Esophagus muscularis mucosa (tissue), 4 donors: ENCODE measurements around the gene ZNF280A. TPM values are rescaled to one million over a fixed set of nuclear protein-coding genes. Genes with fewer than 3 reads are reported as not detected.

Source experiments
- DNase-seq: peaks from one replicate; pipeline ENCODE4 v3.0.0-alpha.2; 2017; ENCODE audit errors: extremely low spot score
- H3K27ac ChIP-seq, 4 donors: fragments of 200-600 bp; sonication (generic); replicated peaks in 1 of 4; 1 replicate in 3 of 4; 2 replicates in 1 of 4; pipeline ENCODE4 v1.5.1; 2016 to 2019; ENCODE audit warnings: mild to moderate bottlenecking in 1 of 4
- H3K27me3 ChIP-seq, 4 donors: fragments of 200-600 bp; sonication (generic); one replicate each; pipeline versions ENCODE4 v1.5.1 to v1.6.0; 2016 to 2019
- H3K36me3 ChIP-seq, 4 donors: fragments of 200-600 bp; sonication (generic); one replicate each; pipeline ENCODE4 v1.5.1; 2016 to 2019
- H3K4me1 ChIP-seq, 4 donors: fragments of 200-600 bp; sonication (generic); one replicate each; pipeline ENCODE4 v1.5.1; 2016 to 2019
- H3K4me3 ChIP-seq, 4 donors: fragments of 200-600 bp; sonication (generic); 1 replicate in 2 of 4; 2 replicates in 2 of 4; pipeline ENCODE4 v1.5.1; 2016 to 2019; ENCODE audit warnings: mild to moderate bottlenecking in 4 of 4, moderate library complexity in 1 of 4
- H3K9me3 ChIP-seq, 4 donors: fragments of 200-600 bp; sonication (generic); 1 replicate in 3 of 4; 2 replicates in 1 of 4; pipeline ENCODE4 v1.5.1; 2016 to 2019
- EP300 ChIP-seq: sonication (generic); formaldehyde crosslinking; IDR thresholded peaks from one replicate; pipeline ENCODE4 v1.6.1; 2017; ENCODE audit warnings: antibody characterized with exemption
- POLR2A ChIP-seq: fragments of 450-650 bp; IDR thresholded peaks from one replicate; pipeline ENCODE4 v1.6.1; 2017; ENCODE audit warnings: antibody characterized with exemption, moderate library complexity, mild to moderate bottlenecking, low read depth
- POLR2AphosphoS5 ChIP-seq, 2 donors: sonication (generic); formaldehyde crosslinking; IDR thresholded peaks; one replicate each; pipeline ENCODE4 v1.6.1; 2017; ENCODE audit warnings: antibody characterized with exemption in 2 of 2
- WGBS: methylation state at CpG from one replicate; pipeline ENCODE4 v1.1.5; 2018; 5-methylcytosine and 5-hydroxymethylcytosine counted together
- intact Hi-C: fragments of 100-400 bp; cut with DNase I; formaldehyde crosslinking; loops from one replicate; pipeline ENCODE4 v1.15.1; 2023
- total RNA-seq, 4 donors: library from RNA; depleted of rRNA; stranded (reverse); fragments of >200 nt; gene quantifications; one replicate each; pipeline versions ENCODE4 v1.1.0 to v1.2.1, GENCODE V29; 2016
- TF ChIP-seq, protein P1 (sequence below), 3 experiments: fragments of 200-600 bp in 2 of 3; fragments of 450-650 bp in 1 of 3; sonication (generic) in 2 of 3; IDR thresholded peaks; one replicate each; pipeline ENCODE4 v1.5.1; 2017 to 2019; ENCODE audit warnings: antibody characterized with exemption in 3 of 3, mild to moderate bottlenecking in 2 of 3, moderate library complexity in 1 of 3

The ZNF280A gene
- total RNA-seq, 4 donors from 2014 or later = not detected

DNA sequence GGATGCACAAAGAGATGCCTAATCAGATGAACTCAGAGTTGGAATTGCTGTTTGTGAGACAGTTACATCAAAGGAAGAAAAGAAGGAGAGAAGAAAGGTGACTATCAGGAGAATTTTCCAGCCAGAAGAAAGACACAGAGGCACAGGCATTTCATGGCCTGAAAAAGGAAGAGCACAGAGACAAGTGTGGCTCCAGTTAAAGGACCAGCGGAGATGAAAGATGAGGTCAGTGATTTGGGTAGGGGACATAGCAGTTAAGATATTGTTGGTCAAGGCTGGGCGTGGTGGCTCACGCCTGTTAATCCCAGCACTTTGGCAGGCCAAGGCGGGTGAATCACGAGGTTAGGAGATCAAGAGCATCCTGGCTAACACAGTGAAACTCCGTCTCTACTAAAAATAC lies 3.4 kb upstream of the ZNF280A start:
- Histone ChIP-seq H3K4me1 (no peaks in the 10 kb centered on the region), H3K4me3 (no peak overlapping the region), H3K36me3 (no peaks in the 10 kb centered on the region), H3K27ac (no peak overlapping the region), H3K9me3 (no peaks in the 10 kb centered on the region), H3K27me3 (peaks cover 0 to 45% (median 0%) of the 10 kb centered on the region in 4 donors)
- intact Hi-C loops = no loop called here
- TF ChIP-seq POLR2A (no peak), EP300 (no peak), POLR2AphosphoS5 (IDR thresholded peaks at IDR 0.05) (no peak)
- TF ChIP-seq, protein P1, sequence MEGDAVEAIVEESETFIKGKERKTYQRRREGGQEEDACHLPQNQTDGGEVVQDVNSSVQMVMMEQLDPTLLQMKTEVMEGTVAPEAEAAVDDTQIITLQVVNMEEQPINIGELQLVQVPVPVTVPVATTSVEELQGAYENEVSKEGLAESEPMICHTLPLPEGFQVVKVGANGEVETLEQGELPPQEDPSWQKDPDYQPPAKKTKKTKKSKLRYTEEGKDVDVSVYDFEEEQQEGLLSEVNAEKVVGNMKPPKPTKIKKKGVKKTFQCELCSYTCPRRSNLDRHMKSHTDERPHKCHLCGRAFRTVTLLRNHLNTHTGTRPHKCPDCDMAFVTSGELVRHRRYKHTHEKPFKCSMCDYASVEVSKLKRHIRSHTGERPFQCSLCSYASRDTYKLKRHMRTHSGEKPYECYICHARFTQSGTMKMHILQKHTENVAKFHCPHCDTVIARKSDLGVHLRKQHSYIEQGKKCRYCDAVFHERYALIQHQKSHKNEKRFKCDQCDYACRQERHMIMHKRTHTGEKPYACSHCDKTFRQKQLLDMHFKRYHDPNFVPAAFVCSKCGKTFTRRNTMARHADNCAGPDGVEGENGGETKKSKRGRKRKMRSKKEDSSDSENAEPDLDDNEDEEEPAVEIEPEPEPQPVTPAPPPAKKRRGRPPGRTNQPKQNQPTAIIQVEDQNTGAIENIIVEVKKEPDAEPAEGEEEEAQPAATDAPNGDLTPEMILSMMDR (IDR thresholded peaks at IDR 0.05) = no peak
- WGBS = 89% methylated on average over 6 of the region's 6 CpGs
- no peak for DNase-seq

DNA sequence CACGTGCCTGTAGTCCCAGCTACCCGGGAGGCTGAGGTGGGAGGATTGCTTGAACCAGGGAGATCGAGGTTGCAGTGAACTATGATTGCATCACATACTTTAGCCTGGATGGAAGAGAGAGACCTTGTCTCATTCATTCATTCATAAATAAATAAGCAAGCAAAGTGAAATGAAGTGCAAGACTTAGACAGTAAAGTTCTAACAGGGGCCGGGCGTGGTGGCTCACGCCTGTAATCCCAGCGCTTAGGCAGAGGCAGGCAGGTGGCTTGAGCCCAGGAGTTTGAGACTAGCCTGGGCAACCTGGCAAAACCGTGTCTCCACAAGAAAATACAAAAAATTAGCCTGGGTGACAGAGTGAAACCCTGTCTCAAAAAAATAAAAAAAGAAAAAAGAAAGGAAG lies 1.6 kb upstream of the ZNF280A start:
- H3K9me3 ChIP-seq = no peaks in the 10 kb centered on the region
- H3K36me3 ChIP-seq = no peaks in the 10 kb centered on the region
- 87% methylated on average over 8 of the region's 8 CpGs for WGBS
- no peak for DNase-seq
- intact Hi-C loops = no loop called here
- H3K27ac ChIP-seq = no peak overlapping the region
- no peak overlapping the region for H3K4me3 ChIP-seq
- no peaks in the 10 kb centered on the region for H3K4me1 ChIP-seq
- TF ChIP-seq, protein P1 (IDR thresholded peaks at IDR 0.05) = no peak
- no peak for TF ChIP-seq POLR2AphosphoS5 (IDR thresholded peaks at IDR 0.05)
- H3K27me3 ChIP-seq = peaks cover 0 to 44% (median 0%) of the 10 kb centered on the region in 4 donors

DNA sequence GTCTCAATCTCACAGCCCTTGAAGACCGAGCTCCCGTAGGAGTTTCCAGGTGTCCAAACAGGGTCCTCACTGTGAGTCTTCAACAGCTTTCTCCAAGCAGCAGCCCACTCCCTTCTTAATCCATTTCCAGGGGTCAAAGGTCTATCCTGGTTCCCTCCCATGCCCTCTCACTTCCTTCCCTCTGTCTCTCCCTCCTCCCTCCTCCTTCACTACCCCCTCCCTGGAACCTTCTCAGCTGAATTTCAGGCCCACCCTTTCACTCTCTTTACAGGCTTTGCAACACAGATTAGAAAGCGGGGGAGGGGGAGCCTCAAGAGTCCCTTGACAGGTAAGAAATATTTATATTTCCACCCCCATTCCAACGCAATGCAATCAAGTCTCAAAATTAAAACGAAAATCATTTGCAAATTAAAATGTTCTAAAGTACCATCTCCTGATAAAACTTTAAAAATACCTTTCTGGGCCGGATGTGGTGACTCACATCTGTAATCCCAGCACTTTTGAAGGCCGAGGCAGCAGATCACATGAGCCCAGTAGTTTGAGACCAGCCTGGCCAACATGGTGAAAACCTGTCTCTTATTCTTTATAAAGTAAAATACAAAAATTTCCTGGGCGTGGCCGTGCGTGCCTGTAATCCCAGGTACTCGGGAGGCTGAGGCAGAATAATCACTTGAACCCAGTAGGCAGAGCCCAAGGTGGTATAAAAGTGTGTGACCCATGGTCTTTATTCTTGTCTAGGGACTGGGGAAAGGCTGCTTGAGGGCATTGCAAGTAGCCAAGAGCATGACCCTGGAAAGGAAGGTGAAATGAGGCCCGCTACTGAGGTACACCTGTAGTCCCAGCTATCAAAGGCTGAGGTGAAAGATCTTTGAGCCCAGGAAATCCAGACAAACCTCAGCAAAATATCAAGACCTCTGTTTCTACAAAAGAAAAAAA lies 865 bp upstream of the ZNF280A start:
- intact Hi-C loops = no loop called here
- no peak for TF ChIP-seq POLR2AphosphoS5 (IDR thresholded peaks at IDR 0.05)
- no peak for TF ChIP-seq POLR2A
- no peak for TF ChIP-seq EP300
- TF ChIP-seq, protein P1 (IDR thresholded peaks at IDR 0.05) = no peak
- Histone ChIP-seq H3K36me3 (no peaks in the 10 kb centered on the region), H3K9me3 (no peaks in the 10 kb centered on the region), H3K27ac (no peak overlapping the region), H3K4me3 (no peak overlapping the region), H3K4me1 (no peaks in the 10 kb centered on the region), H3K27me3 (peaks cover 0 to 51% (median 0%) of the 10 kb centered on the region in 4 donors)
- 82% methylated on average over 12 of the region's 12 CpGs for WGBS
- DNase-seq = no peak

DNA sequence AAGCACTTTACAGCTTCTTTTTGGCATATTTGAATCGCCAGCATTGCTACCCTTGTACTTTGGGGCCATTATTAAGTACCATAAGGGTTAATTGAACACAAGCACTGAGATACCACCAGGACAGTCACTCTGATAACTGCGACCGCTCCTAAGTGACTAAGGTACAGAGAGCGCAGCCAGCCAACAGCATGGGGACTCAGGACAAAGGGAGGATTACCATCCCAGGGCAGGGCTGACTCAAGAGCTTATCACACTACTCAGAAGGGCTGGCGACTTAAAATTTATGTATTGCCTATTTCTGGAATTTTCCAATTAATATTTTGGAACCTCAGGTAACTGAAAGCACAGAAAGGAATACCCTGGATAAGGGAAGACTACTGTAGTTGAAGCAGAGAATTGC lies 479 bp downstream of the ZNF280A start:
- Histone ChIP-seq H3K27ac (no peak overlapping the region), H3K4me1 (no peaks in the 10 kb centered on the region), H3K27me3 (peaks cover 0 to 49% (median 0%) of the 10 kb centered on the region in 4 donors), H3K9me3 (no peaks in the 10 kb centered on the region), H3K4me3 (no peak overlapping the region), H3K36me3 (no peaks in the 10 kb centered on the region)
- intact Hi-C loops = no loop called here
- WGBS = 90% methylated on average over 5 of the region's 5 CpGs
- TF ChIP-seq POLR2AphosphoS5 (IDR thresholded peaks at IDR 0.05) (no peak), POLR2A (no peak), EP300 (no peak)
- TF ChIP-seq, protein P1 (IDR thresholded peaks at IDR 0.05) = no peak
- DNase-seq = no peak
